Sigmoid colon (tissue), 4 donors: ENCODE measurements around the gene SIK3.

Experiments used
- CTCF ChIP-seq, 4 experiments: fragments of 450-650 bp in 3 of 4; fragments of 200-600 bp in 1 of 4; IDR thresholded peaks; one replicate each; pipeline ENCODE4 v1.5.1; 2016 to 2019; ENCODE audit warnings: antibody characterized with exemption in 4 of 4, mild to moderate bottlenecking in 3 of 4, moderate library complexity in 2 of 4
- POLR2A ChIP-seq, 2 donors: fragments of 450-650 bp; IDR thresholded peaks; one replicate each; pipeline ENCODE4 v1.6.1; 2016; ENCODE audit warnings: antibody characterized with exemption in 2 of 2, mild to moderate bottlenecking in 2 of 2, moderate library complexity in 2 of 2
- POLR2AphosphoS5 ChIP-seq, 4 donors: sonication (generic); formaldehyde crosslinking; IDR thresholded peaks; one replicate each; pipeline ENCODE4 v1.6.1; 2017; ENCODE audit warnings: antibody characterized with exemption in 4 of 4

- TF ChIP-seq CTCF (IDR thresholded peaks at IDR 0.05) (no peak), POLR2AphosphoS5 (IDR thresholded peaks at IDR 0.05) (no peak), POLR2A (IDR thresholded peaks at IDR 0.05) (no peak)
Measured at GRCh38 chr11:116973270-116973669, 125.0 kb downstream of the SIK3 start.
